RWPE1 (cell line): Measurements from ENCODE around the gene CLDN3.
"Not testable (repeated sequence)": the region's sequence is repeated elsewhere in the genome, so short reads cannot be mapped to it uniquely, and the experiment has no call there.

Source experiments
- CTCF ChIA-PET: fragments of 350-600 bp; sonication (Branson Sonifier 250); formaldehyde crosslinking; extraction: SDS; loops from one replicate; lab custom pipeline; 2021; lab: Yijun Ruan, JAX
- POLR2A ChIA-PET: fragments of 400-600 bp; formaldehyde crosslinking; extraction: SDS; loops from one replicate; lab custom pipeline; 2020; ENCODE audit warnings: antibody characterized with exemption; ENCODE audit not compliant: low non-redundant PET; lab: Yijun Ruan, JAX
- DNase-seq: peaks from one replicate; pipeline ENCODE4 v3.0.0; 2012; ENCODE audit warnings: low spot score
- H3K27ac ChIP-seq: fragments of 450-650 bp; 2 replicates; pipeline ENCODE4 v1.5.1; 2017
- CTCF ChIP-seq: fragments of 450-650 bp; conservative IDR thresholded peaks from 2 replicates; pipeline ENCODE4 v1.5.1; 2017; ENCODE audit warnings: low read depth, mild to moderate bottlenecking

CLDN3 gene

GRCh38 chr7:73789051-73789450 is 19.0 kb upstream of the CLDN3 start:
- TF ChIP-seq CTCF, result no peak
- no peak overlapping the region for H3K27ac ChIP-seq
- no peak for DNase-seq
- ChIA-PET POLR2A (no interaction called here), CTCF (no interaction called here)

GRCh38 chr7:73787786-73788048 is 17.6 kb upstream of the CLDN3 start:
- DNase-seq, CTCF ChIA-PET, H3K27ac ChIP-seq, POLR2A ChIA-PET: not testable (repeated sequence)

- ChIA-PET CTCF (interaction anchor here (0.5 kb wide), 1 partner anchor 489 kb away, joined by 3 read pairs; no protein-coding TSS in a partner anchor), POLR2A (no interaction called here)
- no peak overlapping the region for H3K27ac ChIP-seq
- no peak for DNase-seq
- TF ChIP-seq CTCF, result no peak
These were observed 16.5 kb upstream of the CLDN3 start for GRCh38 chr7:73786588-73786987.

GRCh38 chr7:73779517-73779916 is 9.4 kb upstream of the CLDN3 start:
- ChIA-PET CTCF (no interaction called here), POLR2A (no interaction called here)
- H3K27ac ChIP-seq, result no peak overlapping the region
- no peak for DNase-seq
- no peak for TF ChIP-seq CTCF

- ChIA-PET CTCF (no interaction called here), POLR2A (no interaction called here)
- TF ChIP-seq CTCF, result no peak
- no peak overlapping the region for H3K27ac ChIP-seq
- DNase-seq, result no peak
These were observed 8.8 kb upstream of the CLDN3 start for GRCh38 chr7:73778801-73779389.

GRCh38 chr7:73774923-73775322 is 4.9 kb upstream of the CLDN3 start:
- TF ChIP-seq CTCF, result no peak
- ChIA-PET CTCF (interaction anchor here (0.7 kb wide), 1 partner anchor 25 kb away, joined by 6 read pairs; no protein-coding TSS in a partner anchor), POLR2A (no interaction called here)
- no peak overlapping the region for H3K27ac ChIP-seq
- DNase-seq, result no peak

GRCh38 chr7:73773700-73774517 is 3.8 kb upstream of the CLDN3 start:
- DNase-seq, result no peak
- ChIA-PET POLR2A (no interaction called here), CTCF (interaction anchor here (0.7 kb wide), 1 partner anchor 19 kb away, joined by 3 read pairs; no protein-coding TSS in a partner anchor)
- no peak overlapping the region for H3K27ac ChIP-seq
- TF ChIP-seq CTCF, result no peak
